PFSK-1 (cell line): ENCODE data around the gene MTERF4.

ENCODE experiments used
- FOXP2 ChIP-seq: optimal IDR thresholded peaks from 2 replicates; pipeline ENCODE3; 2011; ENCODE audit warnings: borderline replicate concordance, control low read depth, inconsistent platforms; ENCODE audit not compliant: insufficient read depth; ENCODE audit errors: extremely low read length, extremely low read depth
- POLR2AphosphoS5 ChIP-seq: IDR thresholded peaks from 2 replicates; pipeline ENCODE4 v1.6.1; 2012; ENCODE audit warnings: low read depth, mild to moderate bottlenecking, control low read depth, low read length, moderate library complexity
- REST ChIP-seq, 2 experiments: IDR thresholded peaks; 2 replicates each; pipeline versions ENCODE4 v1.6.1 to v1.8.0; 2011 to 2012; ENCODE audit warnings: low read depth in 2 of 2, low read length in 2 of 2, control low read depth in 1 of 2, inconsistent platforms in 1 of 2, mild to moderate bottlenecking in 1 of 2, moderate library complexity in 1 of 2; ENCODE audit not compliant: insufficient read depth in 1 of 2
- SIN3A ChIP-seq: IDR thresholded peaks from 2 replicates; pipeline ENCODE4 v1.6.1; 2012; ENCODE audit warnings: mild to moderate bottlenecking, low read length, moderate library complexity, borderline replicate concordance; ENCODE audit not compliant: insufficient read depth
- TAF1 ChIP-seq: IDR thresholded peaks from 2 replicates; pipeline ENCODE4 v1.6.1; 2012; ENCODE audit warnings: low read length, control low read depth, borderline replicate concordance; ENCODE audit not compliant: insufficient read depth

The MTERF4 gene

GRCh38 chr2:241081190-241081642, 20.9 kb downstream of the MTERF4 start:
- TF ChIP-seq TAF1 (no peak), POLR2AphosphoS5 (no peak), SIN3A (no peak), FOXP2 (no peak), REST (IDR thresholded peaks at IDR 0.05; ENCODE audit: insufficient read depth in 1 of 2, low read depth in 2 of 2, low read length in 2 of 2) (no peak)

- TF ChIP-seq SIN3A (no peak), REST (IDR thresholded peaks at IDR 0.05; ENCODE audit: insufficient read depth in 1 of 2, low read depth in 2 of 2, low read length in 2 of 2) (no peak), FOXP2 (no peak), TAF1 (no peak), POLR2AphosphoS5 (no peak)
Measured at GRCh38 chr2:241080405-241081189, 21.5 kb downstream of the MTERF4 start.

- TF ChIP-seq SIN3A (no peak), TAF1 (no peak), REST (IDR thresholded peaks at IDR 0.05; ENCODE audit: insufficient read depth in 1 of 2, low read depth in 2 of 2, low read length in 2 of 2) (no peak), FOXP2 (no peak), POLR2AphosphoS5 (no peak)
Measured at GRCh38 chr2:241074901-241075540, 27.1 kb downstream of the MTERF4 start.

- TF ChIP-seq POLR2AphosphoS5: no peak
- no peak for TF ChIP-seq SIN3A
- TF ChIP-seq FOXP2: no peak
- no peak for TF ChIP-seq REST (IDR thresholded peaks at IDR 0.05; ENCODE audit: insufficient read depth in 1 of 2, low read depth in 2 of 2, low read length in 2 of 2)
- TF ChIP-seq TAF1: no peak
Measured at GRCh38 chr2:241074065-241074818, 27.8 kb downstream of the MTERF4 start.
